22Rv1 (cell line): Measurements from ENCODE around the gene HEYL.

Experiments used
- ZFX ChIP-seq: fragments of 450-650 bp; IDR thresholded peaks from 2 replicates; pipeline ENCODE4 v1.6.1; 2017; ENCODE audit warnings: antibody characterized with exemption, borderline replicate concordance
- TF ChIP-seq, protein P1 (sequence below): fragments of 450-650 bp; IDR thresholded peaks from 2 replicates; pipeline ENCODE4 v1.5.1; 2017; ENCODE audit warnings: mild to moderate bottlenecking

GRCh38 chr1:39576016-39576657, 63.3 kb downstream of the HEYL start:
- TF ChIP-seq, protein P1, sequence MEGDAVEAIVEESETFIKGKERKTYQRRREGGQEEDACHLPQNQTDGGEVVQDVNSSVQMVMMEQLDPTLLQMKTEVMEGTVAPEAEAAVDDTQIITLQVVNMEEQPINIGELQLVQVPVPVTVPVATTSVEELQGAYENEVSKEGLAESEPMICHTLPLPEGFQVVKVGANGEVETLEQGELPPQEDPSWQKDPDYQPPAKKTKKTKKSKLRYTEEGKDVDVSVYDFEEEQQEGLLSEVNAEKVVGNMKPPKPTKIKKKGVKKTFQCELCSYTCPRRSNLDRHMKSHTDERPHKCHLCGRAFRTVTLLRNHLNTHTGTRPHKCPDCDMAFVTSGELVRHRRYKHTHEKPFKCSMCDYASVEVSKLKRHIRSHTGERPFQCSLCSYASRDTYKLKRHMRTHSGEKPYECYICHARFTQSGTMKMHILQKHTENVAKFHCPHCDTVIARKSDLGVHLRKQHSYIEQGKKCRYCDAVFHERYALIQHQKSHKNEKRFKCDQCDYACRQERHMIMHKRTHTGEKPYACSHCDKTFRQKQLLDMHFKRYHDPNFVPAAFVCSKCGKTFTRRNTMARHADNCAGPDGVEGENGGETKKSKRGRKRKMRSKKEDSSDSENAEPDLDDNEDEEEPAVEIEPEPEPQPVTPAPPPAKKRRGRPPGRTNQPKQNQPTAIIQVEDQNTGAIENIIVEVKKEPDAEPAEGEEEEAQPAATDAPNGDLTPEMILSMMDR, result no peak
- no peak for TF ChIP-seq ZFX
